ENCODE results near the gene NDUFB8.

The NDUFB8 gene

DNA sequence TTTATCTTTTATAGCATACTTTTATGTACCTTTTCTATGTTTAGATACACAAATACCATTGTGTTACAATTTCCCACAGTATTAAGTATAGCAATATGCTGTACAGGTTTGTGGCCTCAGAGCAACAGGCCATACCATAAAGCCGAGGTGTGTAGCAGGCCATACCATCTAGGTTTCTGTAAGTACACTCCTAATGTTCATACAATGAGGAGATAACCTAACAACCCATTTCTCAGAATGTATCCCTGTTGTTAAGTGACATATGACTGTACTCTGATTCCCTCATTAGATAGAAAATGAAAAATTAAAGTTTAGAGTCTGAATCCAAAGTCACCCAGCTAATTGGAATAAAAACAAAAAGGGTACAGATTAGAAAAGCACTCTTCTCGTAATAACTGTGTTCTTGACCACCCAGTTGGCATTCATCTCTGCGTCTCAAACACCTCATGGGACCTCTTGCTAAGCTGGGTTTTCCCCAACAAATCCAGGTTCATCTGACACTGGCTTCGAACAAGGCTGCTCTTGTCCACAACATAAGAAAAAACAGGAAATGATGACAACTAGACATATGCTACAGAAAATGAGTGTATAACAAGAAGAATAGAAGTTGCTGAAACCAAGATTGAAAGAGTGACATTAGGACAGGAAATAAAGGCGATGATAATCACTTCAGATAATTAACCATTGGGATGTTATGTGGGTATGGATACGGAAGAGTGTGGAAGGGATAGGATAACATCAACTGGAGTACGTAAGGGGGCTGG is 1.4 kb downstream of the NDUFB8 start:
- no peak for DNase-seq (ENCODE audit: low read depth in 1 of 2, low spot score in 1 of 2)
- Histone ChIP-seq H3K27ac (replicated peaks) (peak overlapping the region; percentile 78), H3K27me3 (ENCODE audit: insufficient read depth, poor library complexity, severe bottlenecking) (no peaks in the 10 kb centered on the region), H3K4me3 (replicated peaks; ENCODE audit: insufficient read depth, low read length) (peak overlapping the region; percentile 96)
- TF ChIP-seq SPI1 (IDR thresholded peaks at IDR 0.05; ENCODE audit: borderline replicate concordance, low read depth) = peak; percentile 48; the same call in 1 of the 2 replicates
- no peak for TF ChIP-seq POLR2AphosphoS5 (IDR thresholded peaks at IDR 0.05; ENCODE audit: low read depth)

DNA sequence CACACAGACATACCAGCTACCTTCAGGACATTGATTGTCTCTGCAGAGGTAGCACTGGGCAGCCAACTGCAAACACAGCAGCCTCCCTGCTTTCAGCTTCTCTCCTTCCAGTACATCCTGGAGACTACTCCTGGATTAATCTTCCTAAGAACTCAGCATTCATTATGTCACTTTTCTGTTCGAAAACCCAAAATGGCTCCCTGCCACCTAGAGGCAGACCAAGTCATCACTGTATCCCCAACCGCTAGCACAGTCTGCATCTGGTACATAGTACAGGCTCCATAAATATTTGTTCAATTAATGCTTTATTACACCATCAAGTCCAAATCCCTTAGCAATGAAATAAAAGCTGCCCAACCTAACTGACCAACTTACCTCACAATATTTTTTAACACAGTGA is 5.0 kb downstream of the NDUFB8 start:
- Histone ChIP-seq H3K4me3 (replicated peaks; ENCODE audit: insufficient read depth, low read length) (no peak overlapping the region), H3K27me3 (ENCODE audit: insufficient read depth, poor library complexity, severe bottlenecking) (no peaks in the 10 kb centered on the region), H3K27ac (replicated peaks) (no peak overlapping the region)
- DNase-seq (ENCODE audit: low read depth in 1 of 2, low spot score in 1 of 2) = no peak
- TF ChIP-seq CTCF (IDR thresholded peaks at IDR 0.05; ENCODE audit: insufficient read depth, low read length) = no peak
- no peak for TF ChIP-seq SPI1 (IDR thresholded peaks at IDR 0.05; ENCODE audit: borderline replicate concordance, low read depth)
- TF ChIP-seq GABPA (IDR thresholded peaks at IDR 0.05; ENCODE audit: low read depth) = no peak
- no peak for TF ChIP-seq POLR2AphosphoS5 (IDR thresholded peaks at IDR 0.05; ENCODE audit: low read depth)
- no peak for TF ChIP-seq REST (IDR thresholded peaks at IDR 0.05; ENCODE audit: insufficient replicate concordance, low read depth)

DNA sequence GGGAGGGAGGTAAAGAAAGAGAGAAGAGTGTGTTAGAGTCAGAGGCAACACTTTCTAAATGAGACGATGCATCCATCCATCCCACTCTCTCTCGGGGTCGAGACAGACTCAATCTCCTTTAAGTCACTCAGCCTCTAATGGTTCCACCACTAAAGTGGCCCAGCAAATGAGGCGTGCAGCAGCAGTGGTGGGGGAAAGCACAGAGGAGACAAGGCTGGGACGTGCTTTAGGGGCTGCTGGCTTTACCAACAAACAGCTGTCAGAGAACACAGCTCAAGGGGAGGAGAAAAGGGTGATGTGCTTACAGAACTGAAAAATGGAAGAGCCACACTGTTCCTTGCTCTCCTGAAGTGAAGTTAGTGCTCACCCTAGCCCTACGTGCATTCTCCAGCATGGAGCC is 5.5 kb downstream of the NDUFB8 start:
- DNase-seq (ENCODE audit: low read depth in 1 of 2, low spot score in 1 of 2) = no peak
- Histone ChIP-seq H3K4me3 (replicated peaks; ENCODE audit: insufficient read depth, low read length) (no peak overlapping the region), H3K27me3 (ENCODE audit: insufficient read depth, poor library complexity, severe bottlenecking) (no peaks in the 10 kb centered on the region), H3K27ac (replicated peaks) (no peak overlapping the region)
- TF ChIP-seq SPI1 (IDR thresholded peaks at IDR 0.05; ENCODE audit: borderline replicate concordance, low read depth) (no peak), CTCF (IDR thresholded peaks at IDR 0.05; ENCODE audit: insufficient read depth, low read length) (no peak), POLR2AphosphoS5 (IDR thresholded peaks at IDR 0.05; ENCODE audit: low read depth) (no peak), GABPA (IDR thresholded peaks at IDR 0.05; ENCODE audit: low read depth) (no peak), REST (IDR thresholded peaks at IDR 0.05; ENCODE audit: insufficient replicate concordance, low read depth) (no peak)

- DNase-seq (ENCODE audit: low read depth in 1 of 2, low spot score in 1 of 2) = no peak
- TF ChIP-seq SPI1 (IDR thresholded peaks at IDR 0.05; ENCODE audit: borderline replicate concordance, low read depth) (no peak), CTCF (IDR thresholded peaks at IDR 0.05; ENCODE audit: insufficient read depth, low read length) (no peak), GABPA (IDR thresholded peaks at IDR 0.05; ENCODE audit: low read depth) (no peak), REST (IDR thresholded peaks at IDR 0.05; ENCODE audit: insufficient replicate concordance, low read depth) (no peak), POLR2AphosphoS5 (IDR thresholded peaks at IDR 0.05; ENCODE audit: low read depth) (no peak)
- Histone ChIP-seq H3K4me3 (replicated peaks; ENCODE audit: insufficient read depth, low read length) (no peak overlapping the region), H3K27ac (replicated peaks) (no peak overlapping the region), H3K27me3 (ENCODE audit: insufficient read depth, poor library complexity, severe bottlenecking) (no peaks in the 10 kb centered on the region)
Observed at GRCh38 chr10:100522945-100523344, 6.7 kb downstream of the NDUFB8 start.

All from HL-60 (cell line).